Fibroblast of skin of left biceps (primary cell): ENCODE results near the gene GTPBP1.
A peak's percentile ranks its signal among the peaks of the same experiment; 100 is the strongest.

ENCODE experiments used
- DNase-seq, 2 experiments: peaks; one replicate each; pipeline ENCODE4 v3.0.0-alpha.2; 2013; ENCODE audit warnings: low read depth in 2 of 2

Gene GTPBP1

DNA sequence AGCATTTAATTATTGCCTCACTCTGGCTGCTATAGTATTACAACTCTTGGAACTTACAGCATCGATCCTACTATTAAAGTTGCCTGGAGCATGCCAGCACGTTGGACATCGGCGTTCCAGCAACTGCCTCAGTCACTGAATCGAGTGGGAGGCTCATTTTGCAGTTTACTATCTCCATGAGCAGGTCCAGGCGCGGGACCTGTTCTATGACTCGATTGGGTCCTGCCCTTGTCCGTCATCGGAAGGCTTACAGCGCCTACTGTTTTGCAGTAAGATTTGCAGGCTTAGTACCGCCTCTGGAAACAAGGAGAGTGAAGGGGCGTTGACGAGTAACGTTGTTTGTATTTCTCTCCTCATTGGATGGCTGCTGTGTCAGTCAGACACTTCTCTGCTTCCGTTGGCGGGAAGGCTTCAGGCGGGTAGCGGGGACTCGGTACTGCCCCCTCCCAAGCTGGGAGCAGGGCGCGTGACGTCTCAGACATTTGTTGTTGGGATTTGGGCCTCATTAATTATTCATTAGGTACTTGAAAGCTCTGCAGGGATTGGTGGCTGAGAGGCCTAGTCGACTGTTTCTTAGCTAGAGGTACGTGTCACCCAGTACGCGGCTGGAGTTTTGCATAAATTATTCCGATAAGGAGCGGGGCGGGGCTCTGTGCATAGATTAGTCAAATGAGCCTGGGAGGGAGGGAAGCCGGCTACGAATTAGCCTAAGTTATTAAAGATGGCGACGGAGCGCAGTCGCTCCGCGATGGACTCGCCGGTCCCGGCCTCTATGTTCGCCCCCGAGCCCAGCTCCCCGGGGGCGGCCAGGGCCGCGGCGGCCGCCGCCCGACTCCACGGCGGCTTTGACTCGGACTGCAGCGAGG lies at the start of gene GTPBP1:
Gene GTPBP1 (plus strand): TSS at position 710 of the 866 bp plus-strand sequence. CDS start 12 bp downstream, at position 722.
- peak; percentile 100 for DNase-seq

DNA sequence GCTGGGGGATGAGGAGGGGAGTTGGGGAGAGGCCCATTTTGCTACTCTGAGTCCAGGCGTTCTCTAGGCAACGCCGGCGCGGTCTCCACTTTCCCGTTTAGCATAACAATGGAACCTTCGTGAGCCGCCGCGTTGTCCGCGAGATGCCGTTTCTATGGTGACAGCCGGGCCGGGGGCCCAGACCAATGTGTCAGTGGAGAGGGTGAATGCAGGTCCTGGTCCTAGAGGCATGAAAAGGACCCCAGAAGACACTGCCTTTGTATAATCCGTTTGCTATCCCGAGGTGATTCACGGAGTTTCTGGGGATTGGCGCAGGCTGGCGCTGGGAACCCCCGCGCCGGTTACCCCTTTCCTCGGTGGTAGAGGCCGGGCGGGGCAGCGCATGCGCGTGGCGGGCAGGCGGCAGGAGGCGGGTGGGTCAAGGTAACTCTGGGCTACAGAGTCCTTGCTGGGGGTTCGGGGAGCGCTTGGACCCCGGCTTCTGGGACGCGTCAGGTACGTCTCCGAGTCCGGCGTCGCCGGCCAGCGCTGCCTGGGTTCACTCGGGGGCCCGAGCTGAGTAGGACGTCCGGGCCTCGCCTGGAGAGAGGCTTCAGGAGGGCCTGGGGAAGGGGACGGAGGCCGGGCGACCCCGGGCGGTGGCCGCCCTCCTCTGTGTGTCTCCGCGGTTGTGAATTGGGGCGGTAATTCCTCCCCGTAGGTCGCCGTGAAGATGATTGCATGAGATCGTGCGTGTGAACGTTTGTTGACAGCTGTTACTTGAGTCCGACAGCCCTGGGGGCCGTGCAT lies 49.3 kb upstream of the GTPBP1 start, which contains the start of the genes CBY1 and FAM227A:
Gene CBY1 (plus strand): TSS at position 383 of the 789 bp plus-strand sequence. CDS start 11,417 bp downstream, outside the sequence.
Gene FAM227A (minus strand): TSS at position 137 of the 789 bp plus-strand sequence. CDS start 6,224 bp downstream, outside the sequence.
- peak; percentile 52 to 56 for DNase-seq

DNA sequence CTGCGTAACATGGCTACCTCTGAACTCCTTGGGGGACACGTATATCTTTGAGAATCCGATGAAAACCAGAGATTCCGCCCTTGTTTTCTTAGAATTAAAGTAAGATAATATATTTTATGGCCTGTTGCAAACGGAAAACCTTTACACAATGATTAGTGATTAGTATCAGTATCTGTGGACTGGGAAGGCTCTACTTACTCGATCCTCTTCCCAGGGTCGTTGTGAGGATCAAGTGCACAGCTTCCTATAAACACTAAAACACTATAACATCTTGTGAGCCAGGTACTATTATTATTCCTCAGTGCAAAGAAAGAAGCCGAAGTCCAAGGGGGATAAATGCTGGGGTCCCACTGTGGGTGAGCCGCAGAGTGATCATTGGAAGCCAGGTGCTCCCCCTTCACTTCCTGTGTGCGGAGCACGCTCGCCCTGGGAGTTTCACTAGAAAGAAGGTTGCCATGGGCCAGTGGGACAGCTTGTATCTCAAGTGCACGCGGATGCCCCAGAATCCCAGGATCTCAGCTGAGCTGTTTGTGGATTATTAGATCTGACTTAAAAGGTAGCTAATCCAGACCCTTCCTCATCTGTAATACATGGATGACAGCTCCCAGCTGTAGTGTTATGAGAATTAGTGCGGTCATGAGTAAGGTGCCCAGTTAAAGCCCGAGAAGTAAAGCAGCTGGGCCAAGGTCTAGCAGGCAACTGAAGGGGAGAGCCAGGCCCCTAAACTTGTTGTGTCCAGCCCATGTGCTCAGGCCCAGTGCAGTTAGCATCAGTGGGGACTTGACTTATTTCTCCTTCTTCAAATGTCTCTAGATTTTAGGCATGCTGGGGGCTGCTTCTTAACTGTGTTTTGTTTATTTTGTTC lies 48.5 kb upstream of the GTPBP1 start:
- no peak for DNase-seq

DNA sequence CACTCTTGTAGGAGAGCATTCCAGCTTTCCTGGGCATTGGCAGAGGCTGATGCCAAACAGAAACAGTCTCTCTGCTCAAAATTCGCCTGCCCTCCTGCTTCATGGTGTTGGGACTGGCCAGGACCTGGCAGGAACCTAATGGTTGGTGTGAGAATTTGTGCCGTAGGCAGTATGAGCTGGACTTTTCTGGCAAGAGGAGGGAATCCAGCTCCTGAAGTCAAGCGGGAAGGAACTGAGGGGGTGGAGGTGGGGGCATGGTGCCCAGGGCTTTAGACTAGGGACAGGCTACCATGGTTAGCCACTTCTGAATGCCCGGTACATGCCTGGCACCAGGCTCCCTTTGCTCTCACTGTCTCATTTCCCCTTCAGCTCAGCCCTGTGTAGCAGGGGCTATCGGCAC lies 30.9 kb upstream of the GTPBP1 start:
- DNase-seq: no peak

DNA sequence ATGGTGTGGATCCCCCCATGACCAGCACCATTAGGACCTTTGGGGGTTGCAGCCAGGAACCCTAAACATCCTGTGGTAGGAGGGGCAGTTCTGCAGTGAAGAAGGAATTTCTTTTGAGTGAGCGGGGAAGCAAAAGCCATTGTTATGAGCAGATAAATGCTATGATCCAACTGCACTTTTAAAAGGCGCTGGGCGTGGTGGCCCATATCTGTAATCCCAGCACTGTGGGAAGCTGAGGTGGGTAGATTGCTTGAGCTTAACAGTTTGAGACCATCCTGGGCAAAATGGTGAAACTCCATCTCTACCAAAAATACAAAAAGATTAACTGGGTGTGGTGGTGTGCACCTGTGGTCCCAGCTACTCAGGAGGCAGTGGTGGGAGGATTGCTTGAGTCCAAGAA lies 29.9 kb upstream of the GTPBP1 start:
- DNase-seq: no peak

DNA sequence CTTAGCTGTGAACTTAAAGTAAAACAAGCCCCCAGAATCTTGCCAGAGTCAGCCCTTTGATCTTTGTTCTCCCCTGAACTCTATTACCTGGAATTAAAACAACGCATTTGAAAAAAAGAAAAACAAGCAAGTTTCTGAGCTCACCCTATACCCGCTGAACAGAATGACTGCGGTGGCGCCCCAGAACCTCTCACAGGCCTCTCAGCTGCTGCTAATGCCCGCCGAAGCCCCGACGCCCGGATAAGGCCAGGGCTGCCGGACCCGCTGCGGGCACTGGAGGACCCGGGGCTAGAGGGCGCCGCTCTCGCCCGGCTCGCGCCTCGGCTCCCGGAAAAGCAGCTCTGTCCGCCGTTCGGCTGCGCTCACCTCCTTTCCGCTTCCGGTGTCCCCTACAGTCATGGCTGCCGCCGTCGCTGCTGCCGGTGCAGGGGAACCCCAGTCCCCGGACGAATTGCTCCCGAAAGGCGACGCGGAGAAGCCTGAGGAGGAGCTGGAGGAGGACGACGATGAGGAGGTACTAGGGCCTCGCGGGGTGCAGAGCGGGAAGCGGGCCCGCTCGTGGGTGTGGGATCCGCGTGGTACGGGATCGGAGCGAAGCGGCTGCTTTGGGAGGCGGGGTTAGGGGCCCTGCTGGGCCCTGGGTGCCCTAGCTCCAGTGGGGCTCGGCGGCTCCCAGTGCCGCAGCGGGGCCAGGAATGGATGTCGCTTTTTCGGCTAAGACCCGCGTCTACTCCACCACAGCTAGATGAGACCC lies 24.0 kb upstream of the GTPBP1 start, which contains the start of gene TOMM22:
Gene TOMM22 (plus strand): TSS at position 376 of the 754 bp plus-strand sequence. CDS start 22 bp downstream, at position 398.
- peak; percentile 41 to 52 for DNase-seq

DNA sequence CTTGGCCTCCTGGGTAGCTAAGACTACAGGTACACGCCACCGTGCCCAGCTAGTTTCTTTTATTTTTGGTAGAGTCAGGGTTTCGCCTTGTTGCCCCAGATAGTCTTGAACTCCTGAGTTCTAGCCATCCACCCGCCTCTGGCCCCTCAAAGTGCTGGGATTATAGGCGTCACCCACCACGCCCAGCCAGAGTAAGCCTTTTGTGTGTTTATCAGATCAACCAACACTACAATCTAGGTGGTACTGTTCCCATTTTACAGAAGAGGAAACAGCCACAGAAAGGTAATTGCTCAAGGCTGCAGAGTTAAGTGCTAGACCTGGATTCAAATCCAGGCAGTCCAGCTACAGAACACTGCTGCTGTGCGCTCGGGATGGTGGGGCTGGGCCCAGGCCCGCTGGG lies 20.8 kb upstream of the GTPBP1 start:
- no peak for DNase-seq

DNA sequence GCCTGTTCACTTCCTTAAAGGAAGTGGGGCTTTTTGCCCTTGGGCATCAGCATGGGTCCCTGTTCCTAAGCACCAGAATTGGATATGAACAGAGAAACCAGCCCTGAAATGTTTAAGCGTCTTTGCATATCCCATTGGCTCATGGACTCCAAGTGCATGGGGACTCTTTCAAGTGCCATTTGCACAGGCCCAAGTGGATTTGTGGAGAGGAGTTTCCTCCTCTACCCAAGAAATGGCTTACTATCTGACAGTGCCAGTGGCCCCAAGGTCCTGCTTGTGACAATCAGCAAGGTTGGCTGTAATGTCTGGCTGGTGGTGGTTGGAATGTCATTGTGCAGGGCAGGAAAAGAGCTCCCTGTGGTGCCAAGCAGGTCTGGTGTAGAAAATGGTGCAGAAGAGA lies 20.0 kb upstream of the GTPBP1 start:
- DNase-seq: no peak

DNA sequence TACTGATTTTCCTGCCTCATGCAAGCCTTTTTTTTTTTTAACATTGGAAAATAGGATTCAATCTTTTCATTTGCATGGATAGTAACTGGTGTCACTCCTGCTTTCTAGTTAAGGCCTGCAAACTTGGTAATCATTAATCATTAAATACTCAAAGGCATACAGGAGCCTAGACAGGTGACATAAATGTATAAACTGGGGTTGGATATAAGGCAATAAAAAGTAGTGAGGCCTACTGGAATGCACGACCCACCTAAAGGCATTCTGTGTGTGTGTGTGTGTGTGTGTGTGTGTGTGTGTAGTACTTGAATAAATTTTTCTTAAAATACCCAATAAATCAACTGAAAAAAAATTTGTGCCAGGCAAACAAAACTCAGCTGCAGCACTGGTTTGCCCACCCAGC lies 16.1 kb upstream of the GTPBP1 start:
- no peak for DNase-seq

DNA sequence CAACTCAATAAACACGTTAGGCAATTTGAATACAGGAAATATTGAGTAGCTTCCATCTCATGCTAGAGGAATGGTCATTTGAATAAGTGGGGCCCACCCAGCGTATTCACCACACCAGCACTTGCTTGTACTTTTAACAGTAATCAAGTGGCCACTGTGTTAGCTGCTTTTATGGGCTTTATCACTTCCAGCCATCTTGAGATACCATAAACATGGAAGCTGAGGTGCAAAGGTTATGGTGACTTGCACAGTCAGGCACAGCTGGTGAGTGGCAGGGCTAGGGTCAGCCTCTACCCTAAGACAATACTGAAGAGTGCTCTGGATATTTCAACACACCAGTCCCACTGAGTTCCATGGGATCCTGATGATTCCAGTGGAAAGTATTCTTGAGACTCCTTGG lies 11.7 kb upstream of the GTPBP1 start:
- no peak for DNase-seq

DNA sequence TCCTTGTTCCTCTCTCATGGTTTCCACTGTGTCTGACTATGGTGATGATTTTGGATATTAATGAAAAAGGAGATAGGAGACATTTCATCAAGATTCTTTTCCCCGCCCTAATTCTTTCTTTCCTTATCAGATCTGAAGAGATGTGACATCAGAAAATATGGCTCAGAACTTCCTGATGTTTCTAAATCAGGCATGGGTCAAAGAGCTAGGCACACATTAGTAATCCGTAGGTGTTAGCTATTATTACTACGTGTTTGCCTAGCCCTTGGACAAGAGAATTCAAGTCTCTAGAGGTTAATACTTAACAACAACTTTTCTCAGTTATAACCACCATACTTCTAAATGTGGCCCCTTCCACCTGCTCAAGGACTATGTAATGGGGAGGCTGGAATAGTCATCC lies 10.8 kb upstream of the GTPBP1 start:
- DNase-seq: no peak

DNA sequence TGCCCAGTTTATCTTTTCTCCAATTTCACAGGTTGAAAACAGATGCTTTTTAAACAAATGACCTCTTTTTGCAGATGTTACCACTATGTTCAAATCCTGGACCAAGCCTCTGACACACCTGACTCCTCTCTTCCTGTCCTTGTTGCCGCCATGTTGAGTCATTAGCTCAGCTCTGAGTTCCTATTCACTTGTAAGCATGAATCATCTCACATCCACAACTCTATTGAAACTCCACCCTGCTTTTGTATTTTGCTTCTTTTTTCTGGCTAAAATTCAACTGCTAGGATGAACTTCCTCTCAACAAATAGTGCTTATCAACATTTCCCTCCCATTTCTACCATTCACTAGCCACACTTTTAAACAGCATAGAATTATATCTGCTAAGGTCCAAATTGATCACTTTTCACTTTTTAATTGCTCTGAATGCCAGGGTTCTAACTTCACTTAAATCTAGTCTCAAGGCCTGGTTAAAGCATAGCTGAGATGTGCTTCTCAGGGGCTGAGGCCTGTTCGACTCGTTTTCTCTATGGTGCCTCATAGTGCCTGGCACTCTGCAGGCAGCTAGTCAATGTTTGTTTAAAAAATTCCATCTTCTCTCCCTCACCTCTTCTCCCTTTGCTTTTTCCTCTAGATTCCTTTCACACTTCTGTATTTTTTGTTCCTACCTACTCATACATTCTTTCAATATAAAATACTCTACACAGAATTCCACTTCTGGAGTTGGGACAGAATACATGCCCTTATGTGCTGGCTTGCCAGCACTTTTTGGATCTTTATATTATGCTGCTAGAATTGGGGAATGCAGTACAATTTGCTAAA lies 8.9 kb upstream of the GTPBP1 start:
- DNase-seq: no peak

DNA sequence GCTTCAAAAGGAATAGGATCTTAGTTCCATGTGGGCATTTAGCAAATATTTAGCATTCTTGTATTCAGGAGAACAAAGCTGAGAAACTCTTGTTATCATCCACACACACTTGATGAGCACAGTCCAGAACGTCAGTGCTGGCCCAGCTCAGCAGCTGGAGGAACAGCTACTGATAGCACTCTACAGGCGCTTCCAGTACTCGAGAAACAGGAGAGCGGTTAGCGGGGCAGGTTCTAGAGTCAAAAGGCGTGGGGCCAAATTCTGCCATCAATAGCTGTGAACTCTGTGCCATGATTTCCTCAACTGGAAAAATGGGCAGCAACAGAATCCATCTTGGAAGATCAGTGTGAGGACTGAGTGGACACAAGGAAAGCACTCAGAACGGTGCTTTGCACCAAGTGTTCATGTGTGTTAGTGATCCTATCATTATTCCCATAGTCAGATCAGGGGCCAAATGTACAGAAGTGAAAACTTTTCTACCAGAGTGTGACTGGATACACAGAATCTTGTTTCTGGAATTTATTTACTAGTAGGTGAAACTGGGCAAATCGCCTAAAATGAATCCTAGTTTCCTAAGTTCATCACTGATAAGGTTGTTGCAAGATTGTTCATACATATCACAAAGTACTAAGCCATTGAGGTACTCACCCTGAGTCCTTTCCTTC lies 8.2 kb upstream of the GTPBP1 start:
- DNase-seq: no peak

DNA sequence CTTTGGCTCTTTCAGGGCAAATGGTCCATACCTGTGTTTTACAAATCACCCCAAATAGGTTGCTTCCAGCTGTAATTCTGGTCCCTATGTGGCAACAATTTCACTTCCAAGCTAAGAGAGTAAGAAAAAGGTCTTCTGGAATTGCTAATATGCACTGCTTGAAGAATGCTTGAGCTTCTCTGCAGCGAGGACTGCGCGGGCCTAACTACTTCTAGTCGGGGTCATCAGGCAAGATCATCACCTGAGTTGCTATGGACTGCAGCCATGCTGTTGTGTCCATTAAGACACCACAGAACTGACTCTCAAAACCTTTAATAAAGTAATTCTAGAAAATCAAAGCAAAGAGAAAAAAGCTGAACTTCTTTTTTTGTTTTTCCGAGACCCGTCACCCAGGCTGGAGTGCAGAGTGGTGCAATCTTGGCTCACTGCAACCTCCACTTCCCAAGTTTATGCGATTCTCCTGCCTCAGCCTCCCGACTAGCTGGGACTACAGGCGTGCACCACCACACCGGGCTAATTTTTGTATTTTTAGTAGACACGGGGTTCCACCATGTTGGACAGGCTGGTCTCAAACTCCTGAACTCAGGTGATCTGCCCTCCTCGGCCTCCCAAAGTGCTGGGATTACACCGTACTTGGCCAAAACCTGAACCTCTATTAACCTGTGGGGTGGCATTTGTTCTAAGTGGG lies 7.2 kb upstream of the GTPBP1 start:
- DNase-seq: no peak

DNA sequence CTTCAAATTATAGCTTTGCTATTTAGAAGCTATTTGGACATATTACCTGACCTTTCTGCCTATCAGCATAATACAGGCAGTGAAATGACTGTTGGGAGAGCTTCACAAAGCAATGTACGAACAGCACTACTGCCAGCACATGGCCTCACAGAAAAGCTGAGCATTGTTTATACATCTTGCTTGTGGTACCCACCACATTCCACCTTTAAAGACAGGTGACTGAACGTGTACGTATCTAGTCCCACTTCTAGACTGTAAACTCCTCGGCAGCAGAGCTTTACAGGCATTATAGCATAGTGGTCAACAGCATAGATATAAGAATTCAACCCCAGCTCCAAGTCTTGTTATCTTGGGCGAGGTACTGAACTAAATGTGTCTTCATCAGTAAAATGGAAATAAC lies 6.6 kb upstream of the GTPBP1 start:
- DNase-seq: no peak

DNA sequence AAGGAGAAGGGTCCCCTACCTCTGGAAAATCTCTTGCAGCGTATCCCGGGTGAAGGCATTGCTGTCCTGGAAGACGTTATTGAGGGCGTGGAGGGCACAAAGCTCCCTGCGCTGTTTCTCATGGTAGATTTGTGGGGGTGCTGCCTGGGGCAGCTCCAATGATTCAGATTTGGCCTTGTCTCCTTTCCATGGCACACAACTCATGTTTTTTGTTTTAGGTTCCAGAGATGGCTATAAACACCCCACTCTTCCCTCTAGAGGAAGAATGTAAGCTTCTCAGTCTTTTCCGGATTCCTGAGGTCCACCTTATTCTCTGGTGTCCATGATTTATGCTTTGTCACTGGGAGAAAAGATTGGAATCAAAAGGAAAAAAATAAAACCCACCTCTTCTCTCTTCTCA lies 6.0 kb upstream of the GTPBP1 start:
- no peak for DNase-seq

DNA sequence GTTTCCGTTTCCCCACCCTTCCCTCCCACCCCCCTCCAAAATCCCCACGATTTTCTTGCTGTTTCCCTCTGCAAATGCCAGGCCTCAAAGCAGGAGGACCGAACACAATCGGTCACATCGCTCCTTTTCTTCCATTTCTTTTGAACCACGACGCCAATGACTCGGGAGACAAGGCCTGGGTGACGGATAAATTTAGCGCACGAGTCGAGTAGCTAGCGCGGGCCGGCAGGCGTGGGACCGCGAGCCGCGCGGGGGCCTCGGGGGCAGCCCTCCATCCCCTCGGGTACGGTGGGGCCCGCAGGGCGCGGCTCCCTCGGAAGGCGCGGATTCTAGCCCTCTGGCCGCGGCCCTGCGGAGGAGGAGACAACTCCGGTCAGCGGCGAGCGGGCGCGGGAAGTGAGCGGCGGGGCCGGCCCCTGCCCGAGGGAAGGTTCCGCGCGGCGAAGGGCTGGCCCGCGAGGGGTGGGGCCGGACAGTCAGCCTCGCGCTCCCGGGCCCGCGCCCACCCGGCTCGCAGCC lies 5.4 kb upstream of the GTPBP1 start:
- no peak for DNase-seq

DNA sequence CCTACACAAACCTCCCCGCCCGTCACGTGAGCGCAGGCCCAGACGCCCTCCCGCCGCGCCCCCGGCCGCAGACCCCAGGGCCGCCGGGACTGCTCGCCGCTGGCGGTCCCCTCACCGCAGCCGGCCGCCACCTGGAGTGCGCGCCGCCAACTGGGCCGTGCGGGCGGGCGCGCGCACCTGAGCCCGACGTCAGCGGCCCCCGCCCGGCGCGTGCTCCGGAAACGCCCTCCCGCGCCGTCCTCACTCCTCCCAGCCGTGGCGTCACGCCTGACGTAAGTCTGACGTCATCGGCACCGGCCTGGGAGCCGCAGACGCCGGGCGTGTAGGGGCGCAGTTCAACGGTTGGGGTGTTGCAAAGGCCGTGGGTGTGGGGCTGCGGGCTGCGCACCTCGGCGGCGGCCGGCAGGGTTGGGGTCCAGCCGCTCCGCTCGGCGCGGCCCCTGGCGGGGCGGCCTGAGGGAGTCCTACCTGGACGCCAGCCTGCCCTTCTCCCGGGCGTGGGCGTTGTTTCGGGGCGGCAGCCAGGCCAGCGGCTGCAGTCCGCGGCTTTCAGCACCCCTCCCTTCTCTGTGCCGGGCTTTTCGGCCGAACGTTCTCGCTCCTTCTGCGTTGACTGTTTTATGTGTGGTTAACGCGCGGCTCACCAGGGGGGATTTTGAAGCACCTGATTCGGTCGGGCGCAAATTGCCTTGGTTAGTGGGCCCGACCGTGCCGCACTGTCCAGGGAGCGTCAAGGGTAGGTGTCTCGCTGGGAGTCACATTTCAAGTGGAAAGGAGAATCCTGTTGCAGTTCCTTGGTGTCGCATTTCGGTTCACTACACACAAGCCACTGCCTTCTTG lies 4.7 kb upstream of the GTPBP1 start, which contains the start of gene JOSD1:
Gene JOSD1 (minus strand): TSS at position 155 of the 840 bp plus-strand sequence. CDS start 956 bp downstream, outside the sequence.
- peak; percentile 82 to 84 for DNase-seq
